Thyroid gland (tissue), 4 donors: Measurements from ENCODE around the gene SLC25A29.

Experiments used
- CTCF ChIP-seq, 6 experiments: fragments of 200-600 bp in 3 of 6; fragments of 450-650 bp in 3 of 6; sonication (generic) in 3 of 6; IDR thresholded peaks; one replicate each; pipeline ENCODE4 v1.5.1; 2016 to 2019; ENCODE audit warnings: antibody characterized with exemption in 6 of 6, mild to moderate bottlenecking in 2 of 6, inconsistent platforms in 1 of 6, moderate library complexity in 1 of 6
- POLR2A ChIP-seq, 2 donors: fragments of 450-650 bp; IDR thresholded peaks; one replicate each; pipeline ENCODE4 v1.6.1; 2017; ENCODE audit warnings: antibody characterized with exemption in 2 of 2, mild to moderate bottlenecking in 2 of 2, moderate library complexity in 1 of 2

GRCh38 chr14:100309028-100309737 is 2.9 kb upstream of the SLC25A29 start:
- TF ChIP-seq POLR2A (IDR thresholded peaks at IDR 0.05) (no peak), CTCF (IDR thresholded peaks at IDR 0.05) (no peak)
